NCI-H1694 treated with DMSO at 0.1 percent for 48 hours (cell line): ENCODE data around the gene GZMM.

Source experiments
- DNase-seq: peaks from one replicate; lab custom pipeline; 2025; lab: John Stamatoyannopoulos, UW

Gene GZMM

DNA sequence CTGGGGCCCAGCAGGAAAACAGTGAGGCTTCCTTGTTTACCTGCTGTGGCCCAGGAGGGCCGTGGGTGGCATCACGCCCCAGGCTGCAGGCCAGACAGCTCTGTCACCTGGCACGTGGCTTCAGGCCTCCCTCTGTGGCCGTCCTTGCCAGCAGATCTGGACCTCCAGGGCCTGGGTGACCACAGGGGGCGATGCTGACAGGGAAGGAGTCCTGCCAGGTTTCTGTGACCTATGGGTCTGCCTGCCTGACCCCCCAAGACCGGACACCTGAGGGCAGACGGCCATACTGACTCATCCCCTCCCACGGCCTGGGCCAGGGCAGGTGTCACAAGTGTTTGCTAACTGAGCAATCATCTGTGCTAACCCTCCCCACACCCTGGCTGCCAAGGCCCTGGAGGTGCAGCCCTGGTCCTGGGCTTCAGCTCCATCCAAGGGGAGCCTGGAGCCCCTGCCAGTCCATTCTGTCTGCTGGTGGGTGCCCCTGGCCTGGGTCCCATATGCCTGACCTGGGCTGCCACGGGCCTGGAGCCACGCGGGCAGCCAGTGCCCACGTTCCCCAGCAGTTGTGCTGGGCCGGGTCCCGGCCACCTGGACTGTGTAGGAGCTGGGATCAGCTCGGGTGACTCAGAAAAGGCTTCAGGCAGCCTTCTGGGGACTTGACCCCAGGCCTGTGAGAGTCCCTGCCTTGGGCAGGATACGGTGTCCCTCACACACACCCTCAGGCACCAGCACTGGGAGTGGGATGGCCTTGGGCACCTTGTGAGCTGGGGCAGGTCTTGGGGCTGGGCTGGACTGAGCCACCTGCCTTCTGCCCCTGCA is 8.6 kb upstream of the GZMM start:
- no peak for DNase-seq

DNA sequence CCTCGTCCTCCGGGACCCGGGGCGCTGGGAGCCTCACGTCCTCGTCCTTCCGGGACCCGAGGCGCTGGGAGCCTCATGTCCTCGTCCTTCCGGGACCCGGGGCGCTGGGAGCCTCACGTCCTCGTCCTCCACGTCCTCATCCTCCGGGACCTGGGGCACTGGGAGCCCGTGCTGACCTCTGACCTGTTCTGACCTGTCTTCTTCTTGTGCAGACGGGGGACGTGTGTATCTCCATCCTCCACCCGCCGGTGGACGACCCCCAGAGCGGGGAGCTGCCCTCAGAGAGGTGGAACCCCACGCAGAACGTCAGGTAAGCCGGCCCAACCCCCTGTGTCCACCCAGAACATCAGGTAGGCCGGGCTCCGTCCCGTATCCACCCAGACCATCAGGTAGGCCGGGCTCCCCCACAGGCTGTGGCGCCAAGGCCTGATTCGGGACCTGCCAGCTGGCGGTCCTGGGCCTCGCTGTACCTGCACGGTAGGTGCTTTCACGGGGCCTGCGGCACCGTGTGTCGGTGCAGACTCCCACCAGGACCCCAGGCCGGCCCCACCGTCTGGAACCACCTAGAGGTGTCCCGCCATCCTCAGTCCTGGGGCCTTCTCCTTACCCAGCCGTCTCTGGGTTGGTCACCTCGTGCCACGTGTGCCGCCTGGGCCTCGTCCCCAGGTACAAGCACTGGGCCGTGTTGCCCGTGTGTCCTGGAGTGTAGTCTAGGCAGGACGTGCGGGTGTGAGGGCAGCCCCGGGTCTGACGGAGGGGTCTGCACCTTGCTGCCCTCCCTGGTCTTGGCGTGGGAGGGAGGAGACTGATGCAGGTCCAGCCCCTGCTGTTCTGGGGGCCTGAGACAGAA is 7.6 kb upstream of the GZMM start:
- no peak for DNase-seq

DNA sequence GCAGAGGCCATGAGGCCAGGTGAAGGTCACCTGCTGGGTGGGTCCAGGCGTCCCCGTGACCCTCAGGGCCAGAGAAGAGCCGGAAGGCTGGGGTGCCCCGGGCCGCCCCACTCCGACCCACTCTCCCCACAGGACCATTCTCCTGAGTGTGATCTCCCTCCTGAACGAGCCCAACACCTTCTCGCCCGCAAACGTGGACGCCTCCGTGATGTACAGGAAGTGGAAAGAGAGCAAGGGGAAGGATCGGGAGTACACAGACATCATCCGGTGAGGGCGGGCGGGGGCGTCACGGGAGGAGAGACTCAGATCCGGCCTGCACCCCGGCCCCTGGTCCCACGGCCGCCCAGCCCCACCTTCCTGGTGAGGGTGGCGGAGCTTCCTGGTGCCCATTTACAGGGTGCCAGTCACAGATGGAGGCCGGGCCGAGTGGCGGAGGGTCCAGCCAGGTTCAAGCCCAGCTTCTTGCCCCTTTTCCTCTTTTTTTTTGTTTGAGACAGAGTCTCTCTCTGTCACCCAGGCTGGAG is 6.9 kb upstream of the GZMM start:
- DNase-seq = no peak

DNA sequence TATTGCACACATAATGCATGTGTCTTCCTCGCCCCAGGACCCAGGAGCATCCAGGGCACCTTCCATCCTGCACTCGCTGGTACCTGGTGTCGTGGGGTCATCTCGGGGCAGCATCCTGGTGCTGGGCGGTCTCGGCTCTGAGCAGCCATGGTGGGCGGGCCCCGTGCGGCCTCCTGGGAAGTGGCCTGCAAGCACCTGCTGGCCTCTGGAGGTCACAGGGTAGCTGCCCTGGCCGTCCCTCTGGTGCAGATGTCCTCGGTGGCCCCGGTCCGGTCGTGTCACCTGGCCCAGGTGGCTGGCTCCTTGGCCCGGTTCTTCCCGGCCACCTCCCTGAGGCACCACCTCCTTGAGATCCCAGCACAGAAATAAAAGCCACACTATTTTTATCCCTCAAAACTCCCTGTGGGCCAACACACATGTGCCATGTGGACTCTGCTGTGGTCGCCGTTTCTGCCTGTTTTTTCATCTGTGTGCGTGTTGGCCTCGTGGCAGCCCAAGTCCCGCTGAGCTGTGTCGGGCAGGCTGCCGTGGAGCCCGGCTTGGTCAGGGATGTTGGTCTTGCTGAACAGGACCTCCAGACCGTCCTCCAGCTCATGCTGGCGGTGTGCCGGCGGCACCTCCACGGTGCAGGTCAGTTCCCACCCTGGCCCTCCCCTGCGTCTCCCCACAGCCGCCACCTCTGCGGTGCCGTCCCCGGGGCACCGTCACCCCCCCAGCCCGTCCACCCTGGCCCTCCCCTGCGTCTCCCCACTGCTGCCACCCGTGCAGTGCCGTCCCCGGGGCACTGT is 5.0 kb upstream of the GZMM start:
- DNase-seq = no peak

DNA sequence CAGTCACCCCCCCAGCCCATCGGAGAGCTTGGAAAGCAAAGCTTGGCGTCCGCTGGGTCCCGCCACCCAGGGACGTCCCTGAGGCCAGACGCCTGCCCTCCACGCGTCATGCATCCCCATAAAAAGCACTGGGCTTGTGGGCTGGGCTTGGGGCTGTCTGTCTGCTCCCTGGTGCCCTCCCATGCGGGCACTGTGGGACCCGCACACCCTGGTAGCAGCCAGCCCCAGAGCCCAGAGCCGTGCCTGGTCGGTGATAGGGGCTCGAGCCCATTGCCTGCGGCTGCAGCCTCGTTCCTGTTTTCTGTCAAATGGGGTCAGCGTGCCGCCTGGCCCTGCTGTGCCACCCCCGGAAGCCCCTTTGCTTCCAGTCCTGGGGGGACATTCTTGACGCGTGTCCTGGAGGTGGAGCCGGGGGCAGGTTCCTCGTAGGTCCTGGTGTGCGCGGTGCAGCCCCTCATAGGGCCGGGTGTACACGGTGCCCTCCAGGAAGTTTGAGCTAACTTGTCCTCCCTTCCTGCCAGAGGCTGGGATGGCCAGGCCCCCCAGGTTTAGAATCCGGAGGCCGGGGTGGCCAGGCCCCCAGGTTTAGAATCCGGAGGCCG is 4.3 kb upstream of the GZMM start:
- no peak for DNase-seq

DNA sequence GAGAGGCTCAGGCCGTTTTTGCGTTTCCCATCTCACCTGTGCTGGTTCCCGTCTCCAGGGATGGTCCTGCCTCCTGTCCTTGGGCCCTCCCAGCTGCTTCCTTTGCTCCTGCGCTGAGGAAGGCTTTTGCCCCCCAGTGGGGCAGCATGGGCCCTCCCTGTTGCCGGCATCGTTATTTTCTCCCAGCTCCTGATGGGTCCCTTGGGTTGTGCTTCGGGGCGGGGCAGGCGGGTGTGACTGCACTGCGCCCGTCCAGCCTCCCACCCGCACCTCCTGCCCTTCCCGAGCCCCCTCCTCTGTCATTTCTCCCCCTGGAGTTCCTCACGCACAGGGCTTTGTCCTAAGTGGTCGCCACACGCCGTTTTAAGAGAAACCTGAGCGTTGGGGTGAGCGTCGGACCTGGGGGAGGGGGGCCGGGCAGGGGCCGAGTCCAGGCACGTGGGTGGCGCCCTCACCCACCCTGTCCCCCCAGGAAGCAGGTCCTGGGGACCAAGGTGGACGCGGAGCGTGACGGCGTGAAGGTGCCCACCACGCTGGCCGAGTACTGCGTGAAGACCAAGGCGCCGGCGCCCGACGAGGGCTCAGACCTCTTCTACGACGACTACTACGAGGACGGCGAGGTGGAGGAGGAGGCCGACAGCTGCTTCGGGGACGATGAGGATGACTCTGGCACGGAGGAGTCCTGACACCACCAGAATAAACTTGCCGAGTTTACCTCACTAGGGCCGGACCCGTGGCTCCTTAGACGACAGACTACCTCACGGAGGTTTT is 2.8 kb upstream of the GZMM start:
- DNase-seq = no peak

DNA sequence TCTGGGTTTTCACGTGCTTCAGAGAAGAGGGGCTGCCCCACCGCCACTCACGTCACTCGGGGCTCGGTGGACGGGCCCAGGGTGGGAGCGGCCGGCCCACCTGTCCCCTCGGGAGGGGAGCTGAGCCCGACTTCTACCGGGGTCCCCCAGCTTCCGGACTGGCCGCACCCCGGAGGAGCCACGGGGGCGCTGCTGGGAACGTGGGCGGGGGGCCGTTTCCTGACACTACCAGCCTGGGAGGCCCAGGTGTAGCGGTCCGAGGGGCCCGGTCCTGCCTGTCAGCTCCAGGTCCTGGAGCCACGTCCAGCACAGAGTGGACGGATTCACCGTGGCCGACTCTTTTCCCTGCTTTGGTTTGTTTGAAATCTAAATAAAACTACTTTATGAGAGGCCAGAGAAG is 2.2 kb upstream of the GZMM start:
- DNase-seq = no peak

DNA sequence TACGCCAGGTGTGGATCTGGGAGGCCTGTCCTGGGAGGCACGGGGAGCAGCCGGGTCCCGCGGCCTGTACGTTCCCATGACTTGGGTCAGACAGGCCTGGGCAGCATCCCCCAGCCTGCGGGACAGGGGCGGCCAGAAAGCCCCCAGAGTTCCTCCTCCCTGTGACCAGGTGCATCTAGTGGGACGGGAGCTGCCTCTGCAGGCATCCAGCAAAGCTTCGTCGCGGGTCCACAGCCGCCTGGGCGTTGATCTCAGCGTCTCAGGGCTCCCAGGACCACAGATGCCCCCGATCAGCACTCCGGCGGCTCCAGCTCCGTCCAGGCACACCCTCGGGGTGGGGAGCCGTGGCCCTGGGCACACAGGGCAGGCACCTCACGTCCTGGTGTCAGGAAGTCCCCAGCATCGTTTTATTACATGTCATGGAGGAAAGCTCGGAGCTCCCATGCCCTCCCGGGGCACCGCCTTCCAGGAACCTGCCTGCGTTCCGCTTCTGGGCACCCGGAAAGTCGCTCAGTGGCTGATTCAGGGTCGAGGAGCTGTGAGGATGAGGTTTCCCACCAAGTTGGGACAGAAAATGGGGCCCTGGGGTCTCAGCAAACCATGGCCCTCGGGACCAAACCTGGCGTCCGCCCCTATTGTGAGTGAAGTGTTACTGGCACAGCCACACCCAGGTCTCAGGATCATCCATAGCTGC is 1.5 kb upstream of the GZMM start:
- DNase-seq = no peak

DNA sequence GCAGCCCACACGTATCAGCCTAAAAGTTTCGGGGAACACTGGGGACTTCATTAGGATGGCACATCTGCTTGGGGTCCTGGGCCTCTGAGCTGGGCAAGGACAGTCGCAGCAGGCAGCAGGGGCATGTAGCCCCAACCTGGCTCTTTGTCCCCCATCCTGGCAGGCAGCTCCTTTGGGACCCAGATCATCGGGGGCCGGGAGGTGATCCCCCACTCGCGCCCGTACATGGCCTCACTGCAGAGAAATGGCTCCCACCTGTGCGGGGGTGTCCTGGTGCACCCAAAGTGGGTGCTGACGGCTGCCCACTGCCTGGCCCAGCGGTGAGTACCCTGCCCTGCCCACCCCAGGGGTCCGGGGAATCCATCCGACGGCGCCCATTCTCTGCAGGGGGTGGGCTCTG is 3.3 kb downstream of the GZMM start:
- DNase-seq = no peak

DNA sequence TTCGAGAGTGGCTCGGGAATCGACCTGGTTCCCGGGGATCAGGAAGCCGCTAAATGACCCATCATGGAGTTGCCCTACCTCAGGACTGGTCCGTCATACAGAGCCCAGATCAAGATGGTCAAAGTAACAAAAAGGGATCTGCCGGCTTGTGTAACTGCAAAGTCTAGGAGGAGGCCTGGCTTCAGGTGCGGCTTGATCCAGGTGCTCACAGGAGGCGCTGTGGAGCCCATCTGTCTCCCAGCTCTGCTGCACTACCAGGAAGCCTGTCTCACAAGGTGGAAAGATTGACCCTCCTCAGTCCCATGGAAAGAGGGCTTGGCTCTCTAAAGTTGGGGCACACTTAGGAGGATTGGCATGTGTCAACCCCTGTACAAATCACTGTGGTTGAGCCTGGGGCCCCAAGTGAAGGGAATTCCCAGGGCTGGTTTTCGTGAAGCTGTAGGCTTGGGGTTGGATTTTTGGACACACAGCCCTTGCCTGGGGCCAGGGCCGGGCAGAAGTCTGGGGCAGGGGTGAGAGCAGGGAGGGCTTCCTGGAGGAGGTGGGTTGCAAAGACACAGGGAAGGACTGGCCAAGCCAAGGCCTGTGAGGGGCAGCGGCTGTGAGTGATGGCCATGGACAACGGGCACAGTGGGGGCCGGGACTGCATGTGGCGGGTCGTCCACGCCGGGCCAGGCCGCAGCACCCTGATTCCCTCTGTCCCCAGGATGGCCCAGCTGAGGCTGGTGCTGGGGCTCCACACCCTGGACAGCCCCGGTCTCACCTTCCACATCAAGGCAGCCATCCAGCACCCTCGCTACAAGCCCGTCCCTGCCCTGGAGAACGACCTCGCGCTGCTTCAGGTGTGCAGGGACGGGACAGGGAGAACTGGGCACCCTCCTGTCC is 4.2 kb downstream of the GZMM start:
- no peak for DNase-seq

DNA sequence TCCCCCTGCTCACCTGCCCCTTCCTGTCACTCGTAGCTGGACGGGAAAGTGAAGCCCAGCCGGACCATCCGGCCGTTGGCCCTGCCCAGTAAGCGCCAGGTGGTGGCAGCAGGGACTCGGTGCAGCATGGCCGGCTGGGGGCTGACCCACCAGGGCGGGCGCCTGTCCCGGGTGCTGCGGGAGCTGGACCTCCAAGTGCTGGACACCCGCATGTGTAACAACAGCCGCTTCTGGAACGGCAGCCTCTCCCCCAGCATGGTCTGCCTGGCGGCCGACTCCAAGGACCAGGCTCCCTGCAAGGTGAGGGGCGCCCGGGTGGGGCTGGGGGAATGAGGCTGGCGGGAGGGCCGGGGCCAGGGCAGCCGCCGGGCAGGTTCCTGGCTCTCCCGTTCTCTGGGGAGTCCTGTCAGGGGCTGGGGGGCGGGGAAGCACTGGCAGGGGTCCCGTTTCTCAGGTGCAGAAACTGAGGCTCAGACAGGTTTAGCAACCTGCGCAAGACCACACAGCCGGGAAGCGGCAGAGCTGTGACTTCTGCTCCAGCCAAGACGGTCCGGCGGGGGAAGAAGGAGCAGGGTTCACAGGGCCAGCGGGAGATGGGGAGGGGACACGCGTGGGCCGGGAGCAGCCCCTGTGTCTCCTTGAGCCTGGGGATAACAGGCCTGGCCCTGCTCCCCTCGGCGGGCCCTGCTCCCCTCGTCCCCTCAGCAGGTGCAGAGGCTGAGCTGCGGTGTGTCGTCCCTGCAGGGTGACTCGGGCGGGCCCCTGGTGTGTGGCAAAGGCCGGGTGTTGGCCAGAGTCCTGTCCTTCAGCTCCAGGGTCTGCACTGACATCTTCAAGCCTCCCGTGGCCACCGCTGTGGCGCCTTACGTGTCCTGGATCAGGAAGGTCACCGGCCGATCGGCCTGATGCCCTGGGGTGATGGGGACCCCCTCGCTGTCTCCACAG is 5.3 kb downstream of the GZMM start:
- no peak for DNase-seq

DNA sequence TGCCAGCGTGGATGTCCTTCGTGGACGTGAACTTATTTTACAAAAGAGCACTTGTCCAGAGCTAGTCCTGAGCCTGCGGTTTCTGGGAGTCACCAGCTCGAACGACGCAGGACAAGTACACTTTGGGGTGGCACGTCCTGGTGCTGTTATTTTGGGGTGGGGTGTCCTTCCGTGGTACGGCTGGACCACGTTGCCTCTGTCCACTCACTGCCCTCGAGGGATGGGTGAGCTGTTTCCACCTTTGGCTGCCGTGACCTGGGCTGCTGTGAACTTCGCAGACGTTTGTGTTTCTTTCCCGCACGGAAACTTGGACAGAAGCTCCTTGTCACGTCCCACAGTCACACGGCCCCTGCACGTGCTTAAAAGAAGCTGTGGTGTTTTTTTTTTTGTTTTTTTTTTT is 11.0 kb downstream of the GZMM start:
- no peak for DNase-seq

DNA sequence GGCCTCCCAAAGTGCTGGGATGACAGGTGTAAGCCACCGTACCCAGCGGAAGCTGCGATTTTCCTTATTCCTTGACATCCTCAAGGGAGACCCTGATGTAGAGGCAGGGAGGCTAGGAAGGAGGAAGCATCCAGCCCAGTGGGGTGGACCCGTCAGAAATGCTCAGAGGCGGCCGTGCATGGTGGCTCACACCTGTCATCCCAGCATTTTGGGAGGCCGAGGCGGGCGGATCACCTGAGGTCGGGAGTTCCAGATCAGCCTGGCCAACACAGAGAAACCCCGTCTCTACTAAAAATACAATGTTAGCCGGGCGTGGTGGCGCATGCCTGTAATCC is 11.6 kb downstream of the GZMM start:
- DNase-seq = no peak

DNA sequence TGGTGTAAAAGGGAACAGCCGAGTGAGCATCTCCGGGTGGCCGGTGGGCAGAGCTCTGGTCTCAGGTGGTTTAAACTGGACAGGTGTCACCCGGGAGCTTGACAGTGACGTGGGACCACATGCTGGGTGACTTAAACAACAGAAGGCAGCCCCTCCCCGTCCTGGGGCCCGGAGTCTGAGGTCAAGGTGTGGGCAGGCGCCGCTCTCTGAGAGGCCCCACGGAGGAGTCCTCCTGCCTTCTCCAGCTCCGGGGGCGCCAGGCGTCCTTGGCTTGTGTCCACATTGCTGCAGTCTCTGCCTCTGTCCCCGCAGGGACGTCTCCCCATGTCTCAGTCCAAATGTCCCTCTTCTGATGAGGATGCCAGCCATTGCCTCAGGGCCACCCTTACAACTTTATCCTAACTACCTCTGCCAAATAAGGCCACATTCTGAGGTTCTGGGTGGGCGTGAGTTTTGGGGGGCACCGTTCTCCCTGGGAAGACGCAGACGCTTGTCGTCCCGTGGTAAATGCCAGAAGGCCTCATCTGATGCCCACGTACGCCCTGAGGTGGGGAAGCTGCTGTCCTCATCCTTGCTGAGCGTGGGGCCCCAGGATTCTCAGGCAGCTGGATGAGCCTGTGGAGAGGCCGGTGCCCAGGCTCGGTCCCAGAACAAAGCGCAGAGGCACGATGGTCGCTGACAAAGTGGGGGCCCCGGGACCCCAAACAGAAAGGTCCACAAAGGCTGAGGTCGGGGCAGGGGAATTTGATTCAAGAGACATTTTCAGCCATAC is 12.9 kb downstream of the GZMM start:
- no peak for DNase-seq

DNA sequence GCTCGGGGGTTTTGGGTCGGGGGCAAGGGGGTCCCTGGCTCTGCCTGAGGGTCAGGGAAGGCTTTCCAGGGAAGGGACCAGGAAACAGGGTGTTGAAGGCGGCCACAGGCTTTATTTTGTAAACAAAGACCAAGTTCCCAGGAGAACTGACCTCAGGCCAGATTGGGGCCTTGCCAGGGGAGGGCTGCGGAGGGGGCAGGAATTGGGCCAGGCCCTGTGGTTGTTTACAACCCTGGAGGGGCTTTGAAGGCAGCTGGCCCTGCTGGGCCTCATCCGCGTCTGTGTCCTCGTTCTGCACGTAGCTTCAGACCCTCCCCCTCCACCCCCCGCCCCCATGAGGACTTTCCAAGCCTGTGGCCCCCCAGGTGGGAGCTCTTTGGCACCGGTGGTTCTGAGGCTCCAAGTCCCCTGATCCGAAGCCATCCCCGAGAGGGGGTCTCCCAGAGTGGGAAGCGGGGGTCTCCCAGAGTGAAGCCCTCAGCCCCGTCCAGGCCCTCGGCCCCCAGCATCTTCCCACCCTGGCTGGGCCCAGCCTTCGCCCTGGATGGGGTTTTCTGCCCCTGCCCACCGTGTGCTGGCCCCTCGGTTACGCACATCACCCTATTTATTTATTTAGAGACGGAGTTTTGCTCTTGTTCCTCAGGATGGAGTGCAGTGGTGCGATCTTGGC is 15.1 kb downstream of the GZMM start:
- DNase-seq = no peak

DNA sequence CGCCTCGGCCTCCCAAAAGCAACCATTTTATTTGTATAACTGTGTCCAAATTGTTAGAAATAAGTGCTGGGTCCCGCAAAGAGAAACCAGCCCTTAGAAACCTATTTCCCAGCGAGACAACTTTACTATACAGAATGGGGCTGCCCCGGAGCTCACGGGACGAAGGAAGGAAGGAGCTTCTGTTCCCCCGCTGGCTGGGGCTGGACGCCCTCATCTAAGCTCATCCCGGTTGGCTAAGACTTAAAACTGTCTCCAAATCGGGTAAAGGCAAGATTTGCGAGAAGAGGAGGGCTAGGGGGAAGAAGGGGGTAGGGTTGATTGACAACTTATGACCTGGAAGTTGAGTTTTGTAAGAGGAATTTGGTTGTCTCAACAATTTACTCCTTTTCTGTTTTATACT is 16.3 kb downstream of the GZMM start:
- DNase-seq = no peak

DNA sequence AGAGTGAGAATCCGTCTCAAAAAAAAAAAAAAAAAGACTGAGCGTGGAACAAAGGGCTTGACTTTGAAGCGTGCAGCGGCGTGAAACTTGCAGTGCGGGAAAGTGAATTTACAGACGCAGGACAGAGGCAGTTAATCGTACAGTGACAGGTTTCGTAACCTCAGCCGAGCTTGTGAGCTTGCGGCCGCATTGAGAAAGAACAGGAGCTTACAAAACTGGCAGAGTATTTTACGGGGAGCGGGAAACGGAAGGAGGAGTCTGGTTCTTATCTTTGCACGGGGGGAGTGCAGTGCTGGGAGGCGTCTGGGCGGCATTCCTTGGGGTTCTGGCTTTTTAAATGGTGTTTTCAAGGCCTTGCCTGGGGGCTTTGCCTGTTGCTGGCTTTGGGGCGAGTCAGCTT is 22.6 kb downstream of the GZMM start:
- no peak for DNase-seq
